ENCODE measurements around the gene TREX2. TPM values are rescaled to one million over a fixed set of nuclear protein-coding genes. Genes with fewer than 3 reads are reported as not detected.

The TREX2 gene
- total RNA-seq, 1 experiment from 2014 or later: 0.30 TPM

DNA sequence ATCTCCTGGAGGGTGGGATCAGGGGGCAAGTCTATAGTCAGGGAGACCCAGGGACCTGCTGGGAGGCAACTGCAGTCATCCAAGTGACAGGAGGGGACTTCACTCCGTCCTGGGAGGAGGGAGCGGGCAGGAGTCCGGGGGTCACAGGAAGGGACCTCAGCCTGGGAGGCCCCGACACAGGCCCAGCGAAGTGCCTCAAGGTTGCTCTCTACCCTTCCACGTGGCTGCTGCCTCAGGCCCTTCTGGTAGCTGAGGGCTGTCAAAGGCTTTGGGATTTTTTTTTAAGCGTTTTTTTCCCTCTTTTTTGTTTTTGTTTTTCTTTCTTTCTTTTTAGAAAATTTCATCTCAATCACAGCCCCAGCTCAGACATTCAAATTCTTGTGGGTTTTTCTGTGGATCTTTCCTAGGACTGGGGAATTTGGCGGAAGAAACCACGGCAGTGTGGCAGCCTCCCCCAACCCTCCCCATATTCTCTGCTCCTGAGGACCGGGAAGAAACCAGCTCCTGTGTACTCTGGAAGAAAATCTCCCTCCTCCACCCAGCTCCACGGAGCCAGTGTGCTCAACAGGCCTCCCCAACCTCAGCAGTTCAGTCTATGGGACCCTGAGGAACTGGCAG is 25.9 kb upstream of the TREX2 start:
- peaks cover 3% of the 10 kb centered on the region; the same call in 1 of the 2 replicates for H3K4me1 ChIP-seq (ENCODE audit: low read length)
- no peaks in the 10 kb centered on the region for H3K27me3 ChIP-seq (ENCODE audit: low read length)
- no peak for DNase-seq
- no peak overlapping the region for H3K27ac ChIP-seq (ENCODE audit: low read length)
- H3K9ac ChIP-seq (ENCODE audit: low read length): no peak overlapping the region
- H3K36me3 ChIP-seq (ENCODE audit: insufficient read depth, low read length): no peaks in the 10 kb centered on the region
- peaks cover 27% of the 10 kb centered on the region for H3K79me2 ChIP-seq (ENCODE audit: low read length)
- no peak overlapping the region for H2AFZ ChIP-seq (ENCODE audit: low read length)
- H3K4me2 ChIP-seq (ENCODE audit: low read depth, low read length, poor library complexity, severe bottlenecking): no peak overlapping the region
- H3K9me2 ChIP-seq (replicated peaks; ENCODE audit: insufficient read depth, low read length): no peaks in the 10 kb centered on the region
- no peaks in the 10 kb centered on the region; the same call in 1 of the 2 replicates for H4K20me1 ChIP-seq (ENCODE audit: insufficient read depth, low read depth, low read length)
- no peak overlapping the region for H3K4me3 ChIP-seq (ENCODE audit: low read length)
- no peaks in the 10 kb centered on the region for H3K9me3 ChIP-seq (ENCODE audit: low read length)

DNA sequence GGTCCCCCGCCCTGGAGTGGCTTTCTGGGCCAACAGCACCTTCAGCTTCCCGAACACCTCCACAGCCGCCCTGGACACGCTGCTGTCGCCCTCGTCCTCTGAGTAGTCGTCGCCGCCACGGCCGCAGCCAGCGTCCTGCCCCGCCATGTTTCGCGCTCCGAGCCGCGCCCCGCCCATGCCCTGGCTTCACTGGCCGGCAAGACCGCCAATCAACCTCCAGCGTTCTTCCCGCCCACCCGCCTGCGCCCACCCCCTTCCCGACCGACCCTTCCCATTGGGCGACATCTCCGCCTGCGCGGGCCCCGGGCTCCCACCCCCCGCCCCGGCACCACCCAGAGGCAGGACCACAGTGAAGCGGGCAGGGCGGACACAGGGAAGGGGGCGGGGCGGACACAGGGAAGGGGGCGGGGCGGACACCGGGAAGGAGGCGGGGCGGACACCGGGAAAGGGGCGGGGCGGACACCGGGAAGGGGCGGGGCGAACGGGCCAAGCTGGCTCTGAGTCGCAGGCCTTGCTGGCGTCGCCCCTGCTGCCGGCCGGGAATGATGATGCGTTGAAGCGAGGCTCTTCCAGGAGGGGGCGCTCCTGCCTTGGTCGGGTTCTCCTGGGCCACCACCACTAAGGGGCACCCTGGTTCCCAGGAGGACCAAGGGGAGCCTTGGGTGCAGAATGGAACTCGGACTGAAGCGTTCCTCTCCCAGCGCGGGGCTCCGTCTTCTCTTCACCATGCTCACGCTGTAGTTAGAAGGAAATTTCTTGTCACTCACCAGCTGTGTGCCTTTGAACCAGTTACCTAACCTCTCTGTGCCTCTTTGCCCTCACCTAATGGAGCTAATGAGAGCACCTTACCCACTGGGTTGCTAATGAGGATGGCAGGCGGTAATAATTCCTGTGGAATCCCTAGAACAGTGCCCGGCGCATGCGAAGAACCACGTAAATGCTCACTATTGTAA is 24.8 kb upstream of the TREX2 start, which contains the start of gene HAUS7:
HAUS7 (minus strand) TSS at position 166 of the 953 bp plus-strand sequence; CDS start at position 147, 19 bp downstream.
- peak; percentile 94 for DNase-seq
- no peaks in the 10 kb centered on the region for H3K27me3 ChIP-seq (ENCODE audit: low read length)

DNA sequence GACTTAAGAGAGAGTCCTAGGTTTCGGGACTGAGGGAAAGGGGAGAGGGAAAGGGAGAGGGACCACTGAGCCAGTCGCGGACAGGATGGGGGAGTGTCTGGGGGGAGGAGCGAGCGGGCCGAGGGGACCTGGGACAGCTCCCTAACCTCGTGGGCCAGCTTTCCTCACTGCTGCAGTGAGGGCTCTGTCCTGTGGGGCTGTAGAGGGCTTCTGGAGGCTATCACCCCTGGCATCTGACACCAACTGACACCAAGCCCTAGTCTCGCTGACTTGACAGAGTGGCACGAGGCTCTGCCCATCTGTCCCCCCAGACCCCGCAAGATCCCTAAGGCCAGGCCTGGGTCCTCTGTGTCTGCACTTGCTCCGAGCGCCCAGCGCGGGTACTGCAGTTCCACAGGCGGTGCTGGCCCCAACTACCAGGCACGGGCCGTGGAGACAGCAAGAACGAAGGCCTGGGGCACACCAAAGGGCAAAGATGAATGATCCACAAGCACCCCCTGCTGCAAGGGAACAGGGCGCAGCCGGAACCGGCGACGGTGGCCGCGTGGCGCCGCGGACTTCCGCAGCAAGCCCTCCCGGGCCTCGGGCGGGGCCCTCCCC is 24.1 kb upstream of the TREX2 start:
- DNase-seq: peak; percentile 71
- H2AFZ ChIP-seq (ENCODE audit: low read length): no peak overlapping the region; the same call in 1 of the 2 replicates
- peaks cover 27% of the 10 kb centered on the region for H3K79me2 ChIP-seq (ENCODE audit: low read length)
- no peaks in the 10 kb centered on the region for H3K9me2 ChIP-seq (replicated peaks; ENCODE audit: insufficient read depth, low read length)
- no peak overlapping the region for H3K27ac ChIP-seq (ENCODE audit: low read length)
- H3K4me3 ChIP-seq (ENCODE audit: low read length): peak overlapping the region; percentile 89
- peak overlapping the region; percentile 91 for H3K9ac ChIP-seq (ENCODE audit: low read length)
- no peaks in the 10 kb centered on the region for H3K27me3 ChIP-seq (ENCODE audit: low read length)
- H3K4me1 ChIP-seq (ENCODE audit: low read length): peaks cover 3% of the 10 kb centered on the region; the same call in 1 of the 2 replicates
- no peaks in the 10 kb centered on the region for H3K36me3 ChIP-seq (ENCODE audit: insufficient read depth, low read length)
- H4K20me1 ChIP-seq (ENCODE audit: insufficient read depth, low read depth, low read length): peaks cover 1% of the 10 kb centered on the region; the same call in 1 of the 2 replicates
- no peaks in the 10 kb centered on the region for H3K9me3 ChIP-seq (ENCODE audit: low read length)
- peak overlapping the region; percentile 74 for H3K4me2 ChIP-seq (ENCODE audit: low read depth, low read length, poor library complexity, severe bottlenecking)

More for the DNA sequence above, 24.8 kb upstream of the TREX2 start, which contains the start of gene HAUS7:
- Histone ChIP-seq H3K9me2 (replicated peaks; ENCODE audit: insufficient read depth, low read length) (no peaks in the 10 kb centered on the region), H3K4me2 (ENCODE audit: low read depth, low read length, poor library complexity, severe bottlenecking) (peak within 1 kb of the TSS; percentile 74), H3K36me3 (ENCODE audit: insufficient read depth, low read length) (no peaks in the 10 kb centered on the region), H4K20me1 (ENCODE audit: insufficient read depth, low read depth, low read length) (no peaks in the 10 kb centered on the region; the same call in 1 of the 2 replicates), H3K9ac (ENCODE audit: low read length) (peak within 1 kb of the TSS; percentile 91), H3K9me3 (ENCODE audit: low read length) (no peaks in the 10 kb centered on the region), H3K4me1 (ENCODE audit: low read length) (peaks cover 3% of the 10 kb centered on the region; the same call in 1 of the 2 replicates), H3K79me2 (ENCODE audit: low read length) (peaks cover 27% of the 10 kb centered on the region), H2AFZ (ENCODE audit: low read length) (no peak within 1 kb of the TSS; the same call in 1 of the 2 replicates), H3K27ac (ENCODE audit: low read length) (no peak within 1 kb of the TSS), H3K4me3 (ENCODE audit: low read length) (peak within 1 kb of the TSS; percentile 89)

DNA sequence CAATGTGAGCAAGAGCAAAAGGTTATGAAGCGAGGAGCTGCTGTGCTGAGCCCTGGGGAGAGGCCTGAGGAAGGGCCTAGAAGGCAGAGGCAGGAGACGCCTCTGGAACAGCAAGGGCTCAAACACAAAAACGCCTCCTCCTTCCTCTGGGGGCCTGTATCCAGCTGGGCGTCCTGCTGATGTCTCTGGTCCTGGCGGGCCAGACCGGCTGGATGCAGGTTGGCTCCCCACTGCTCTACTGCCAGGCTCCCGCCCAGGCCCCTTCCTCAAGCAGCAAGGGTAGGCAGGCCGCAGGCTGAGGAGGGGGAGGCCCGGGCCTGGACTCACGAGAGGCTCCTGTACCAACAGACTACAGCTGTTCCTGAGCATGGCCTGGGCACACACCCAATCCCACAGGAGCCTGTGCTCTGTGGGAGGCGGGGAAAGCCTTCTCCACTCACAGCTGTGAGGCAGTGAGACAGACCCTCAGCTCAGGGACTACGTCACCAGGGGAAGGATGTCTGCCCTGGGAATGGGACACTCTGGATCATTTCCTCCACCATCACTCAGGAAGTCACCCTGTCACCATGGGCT is 22.2 kb upstream of the TREX2 start:
- Histone ChIP-seq H2AFZ (ENCODE audit: low read length) (no peak overlapping the region), H3K36me3 (ENCODE audit: insufficient read depth, low read length) (no peaks in the 10 kb centered on the region)

DNA sequence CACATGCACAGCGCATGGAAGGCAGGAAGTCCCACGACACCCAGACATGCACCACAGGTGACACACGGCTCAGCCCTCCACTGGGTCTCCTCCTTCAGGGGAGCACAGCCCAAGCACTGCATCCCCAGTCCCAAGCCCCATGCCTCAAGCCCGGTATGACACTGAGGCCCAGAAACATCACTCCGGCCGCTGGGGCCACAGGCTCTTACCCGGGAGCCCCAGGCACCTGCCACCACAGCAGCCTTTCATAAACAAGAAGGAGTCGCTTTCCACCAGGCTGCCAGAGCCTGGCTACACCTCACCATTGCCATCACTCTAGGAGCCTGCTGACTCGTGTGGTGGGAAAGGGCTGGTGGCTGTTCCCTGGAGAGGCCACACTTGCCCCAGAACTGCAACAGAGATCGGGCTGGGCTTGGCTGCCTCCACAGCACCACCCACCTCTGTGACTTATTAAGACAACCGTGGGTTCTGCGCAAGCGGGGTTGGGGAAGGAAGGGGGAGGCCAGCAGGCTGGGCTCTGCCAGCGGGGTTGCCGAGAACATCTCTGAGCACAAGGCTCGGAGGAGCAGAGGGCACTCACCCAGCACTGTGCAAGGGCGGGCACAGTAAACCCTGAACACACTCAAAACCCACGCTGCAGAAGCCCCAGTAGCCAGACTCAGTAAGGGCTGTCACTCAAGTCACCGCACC is 20.0 kb upstream of the TREX2 start:
- H3K36me3 ChIP-seq (ENCODE audit: insufficient read depth, low read length): no peaks in the 10 kb centered on the region
- peaks cover 3% of the 10 kb centered on the region; the same call in 1 of the 2 replicates for H3K4me1 ChIP-seq (ENCODE audit: low read length)
- H3K27ac ChIP-seq (ENCODE audit: low read length): no peak overlapping the region
- H3K4me3 ChIP-seq (ENCODE audit: low read length): no peak overlapping the region
- no peak overlapping the region for H3K9ac ChIP-seq (ENCODE audit: low read length)
- no peak for DNase-seq
- no peaks in the 10 kb centered on the region for H3K9me3 ChIP-seq (ENCODE audit: low read length)
- no peaks in the 10 kb centered on the region for H3K27me3 ChIP-seq (ENCODE audit: low read length)
- peaks cover 27% of the 10 kb centered on the region for H3K79me2 ChIP-seq (ENCODE audit: low read length)
- no peak overlapping the region for H3K4me2 ChIP-seq (ENCODE audit: low read depth, low read length, poor library complexity, severe bottlenecking)
- H2AFZ ChIP-seq (ENCODE audit: low read length): no peak overlapping the region
- H4K20me1 ChIP-seq (ENCODE audit: insufficient read depth, low read depth, low read length): peaks cover 7% of the 10 kb centered on the region; the same call in 1 of the 2 replicates
- no peaks in the 10 kb centered on the region for H3K9me2 ChIP-seq (replicated peaks; ENCODE audit: insufficient read depth, low read length)

More for the DNA sequence above, 22.2 kb upstream of the TREX2 start:
- Histone ChIP-seq H3K4me2 (ENCODE audit: low read depth, low read length, poor library complexity, severe bottlenecking) (no peak overlapping the region), H3K9ac (ENCODE audit: low read length) (no peak overlapping the region), H3K4me3 (ENCODE audit: low read length) (no peak overlapping the region), H3K9me2 (replicated peaks; ENCODE audit: insufficient read depth, low read length) (no peaks in the 10 kb centered on the region), H3K9me3 (ENCODE audit: low read length) (no peaks in the 10 kb centered on the region), H3K27me3 (ENCODE audit: low read length) (no peaks in the 10 kb centered on the region), H3K79me2 (ENCODE audit: low read length) (peaks cover 27% of the 10 kb centered on the region), H4K20me1 (ENCODE audit: insufficient read depth, low read depth, low read length) (peaks cover 7% of the 10 kb centered on the region; the same call in 1 of the 2 replicates), H3K27ac (ENCODE audit: low read length) (no peak overlapping the region), H3K4me1 (ENCODE audit: low read length) (peaks cover 3% of the 10 kb centered on the region; the same call in 1 of the 2 replicates)
- no peak for DNase-seq

DNA sequence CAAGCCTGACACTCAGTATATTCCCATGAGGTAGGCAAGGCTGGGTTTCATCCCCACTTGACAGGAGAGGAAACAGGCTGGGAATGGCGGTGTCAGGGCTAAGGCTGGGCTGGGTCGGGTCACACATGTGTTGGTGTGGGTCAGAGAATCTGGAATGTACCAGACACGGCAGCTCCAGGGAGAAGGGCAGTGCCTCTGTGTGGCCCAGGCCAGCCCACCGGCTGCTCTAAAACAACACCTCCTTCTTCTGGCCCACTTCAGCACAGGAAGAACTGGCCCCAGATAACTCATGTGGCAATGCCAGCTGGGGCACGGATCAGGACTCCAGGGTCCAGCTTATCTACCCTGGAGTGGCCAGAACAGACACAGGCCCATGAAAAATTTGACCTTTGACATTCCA is 18.3 kb upstream of the TREX2 start:
- H3K27me3 ChIP-seq (ENCODE audit: low read length): no peaks in the 10 kb centered on the region
- H4K20me1 ChIP-seq (ENCODE audit: insufficient read depth, low read depth, low read length): 0 out of 2 replicates have a peak, but pooled peaks cover 10% of the 10 kb centered on the region
- peaks cover 17% of the 10 kb centered on the region for H3K79me2 ChIP-seq (ENCODE audit: low read length)
- H3K27ac ChIP-seq (ENCODE audit: low read length): no peak overlapping the region
- no peak for DNase-seq
- H3K4me1 ChIP-seq (ENCODE audit: low read length): peaks cover 3% of the 10 kb centered on the region; the same call in 1 of the 2 replicates
- no peaks in the 10 kb centered on the region for H3K9me2 ChIP-seq (replicated peaks; ENCODE audit: insufficient read depth, low read length)
- no peaks in the 10 kb centered on the region for H3K36me3 ChIP-seq (ENCODE audit: insufficient read depth, low read length)
- no peaks in the 10 kb centered on the region for H3K9me3 ChIP-seq (ENCODE audit: low read length)
- no peak overlapping the region for H3K9ac ChIP-seq (ENCODE audit: low read length)
- H3K4me3 ChIP-seq (ENCODE audit: low read length): no peak overlapping the region
- no peak overlapping the region for H3K4me2 ChIP-seq (ENCODE audit: low read depth, low read length, poor library complexity, severe bottlenecking)
- no peak overlapping the region for H2AFZ ChIP-seq (ENCODE audit: low read length)

DNA sequence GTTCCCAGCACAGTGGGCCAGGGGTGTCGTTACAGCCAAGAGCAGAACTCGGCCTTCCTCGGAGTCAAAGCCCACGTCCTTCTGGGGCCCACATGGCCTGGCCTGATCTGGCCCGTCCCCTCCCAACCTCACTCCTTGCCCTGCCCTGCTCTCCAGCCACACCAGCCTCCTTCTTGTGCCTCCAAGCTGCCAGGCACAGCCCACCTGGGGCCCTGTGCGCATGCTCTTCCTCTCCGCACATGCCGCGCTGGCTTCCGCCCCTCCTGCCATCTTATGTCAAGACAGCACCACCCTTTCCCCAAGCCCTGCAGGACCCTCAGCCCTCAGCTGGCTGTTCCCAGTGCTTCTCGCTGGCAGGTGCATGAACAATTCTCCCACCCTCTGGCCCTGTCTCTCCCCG is 17.7 kb upstream of the TREX2 start:
- Histone ChIP-seq H3K9me2 (replicated peaks; ENCODE audit: insufficient read depth, low read length) (no peaks in the 10 kb centered on the region), H3K27me3 (ENCODE audit: low read length) (no peaks in the 10 kb centered on the region), H3K4me3 (ENCODE audit: low read length) (no peak overlapping the region), H3K27ac (ENCODE audit: low read length) (no peak overlapping the region), H3K4me2 (ENCODE audit: low read depth, low read length, poor library complexity, severe bottlenecking) (no peak overlapping the region), H3K36me3 (ENCODE audit: insufficient read depth, low read length) (no peaks in the 10 kb centered on the region), H4K20me1 (ENCODE audit: insufficient read depth, low read depth, low read length) (0 out of 2 replicates have a peak, but pooled peaks cover 10% of the 10 kb centered on the region), H3K4me1 (ENCODE audit: low read length) (no peaks in the 10 kb centered on the region), H2AFZ (ENCODE audit: low read length) (no peak overlapping the region), H3K79me2 (ENCODE audit: low read length) (peaks cover 11% of the 10 kb centered on the region), H3K9me3 (ENCODE audit: low read length) (no peaks in the 10 kb centered on the region), H3K9ac (ENCODE audit: low read length) (no peak overlapping the region)
- DNase-seq: no peak
